ENCODE results near the gene ALX1.

Gene ALX1

GRCh38 chr12:85275374-85275773 lies 4.6 kb upstream of the ALX1 start:
- Histone ChIP-seq H3K4me1 (ENCODE audit: insufficient read depth, poor library complexity, severe bottlenecking) (no peaks in the 10 kb centered on the region), H3K9me3 (ENCODE audit: severe bottlenecking) (no peaks in the 10 kb centered on the region), H3K36me3 (ENCODE audit: low read depth) (no peaks in the 10 kb centered on the region), H3K27me3 (ENCODE audit: insufficient read depth, poor library complexity, severe bottlenecking) (peaks cover 100% of the 10 kb centered on the region), H3K4me3 (ENCODE audit: severe bottlenecking) (no peak overlapping the region), H3K27ac (ENCODE audit: poor library complexity, severe bottlenecking) (no peak overlapping the region)
- ATAC-seq (ENCODE audit: low read depth): no peak
- TF ChIP-seq CTCF (IDR thresholded peaks at IDR 0.05; ENCODE audit: poor library complexity, severe bottlenecking): no peak
- DNase-seq (ENCODE audit: low spot score): no peak

- H3K27ac ChIP-seq (ENCODE audit: poor library complexity, severe bottlenecking): no peak overlapping the region
- H3K4me1 ChIP-seq (ENCODE audit: insufficient read depth, poor library complexity, severe bottlenecking): no peaks in the 10 kb centered on the region
- peaks cover 100% of the 10 kb centered on the region for H3K27me3 ChIP-seq (ENCODE audit: insufficient read depth, poor library complexity, severe bottlenecking)
- H3K9me3 ChIP-seq (ENCODE audit: severe bottlenecking): no peaks in the 10 kb centered on the region
- no peaks in the 10 kb centered on the region for H3K36me3 ChIP-seq (ENCODE audit: low read depth)
- no peak for ATAC-seq (ENCODE audit: low read depth)
- no peak for DNase-seq (ENCODE audit: low spot score)
- no peak overlapping the region for H3K4me3 ChIP-seq (ENCODE audit: severe bottlenecking)
- no peak for TF ChIP-seq CTCF (IDR thresholded peaks at IDR 0.05; ENCODE audit: poor library complexity, severe bottlenecking)
Measured at GRCh38 chr12:85277191-85277590, 2.8 kb upstream of the ALX1 start.

- no peak for TF ChIP-seq CTCF (IDR thresholded peaks at IDR 0.05; ENCODE audit: poor library complexity, severe bottlenecking)
- Histone ChIP-seq H3K4me1 (ENCODE audit: insufficient read depth, poor library complexity, severe bottlenecking) (no peaks in the 10 kb centered on the region), H3K4me3 (ENCODE audit: severe bottlenecking) (no peak overlapping the region), H3K27me3 (ENCODE audit: insufficient read depth, poor library complexity, severe bottlenecking) (peaks cover 100% of the 10 kb centered on the region), H3K27ac (ENCODE audit: poor library complexity, severe bottlenecking) (no peak overlapping the region), H3K9me3 (ENCODE audit: severe bottlenecking) (no peaks in the 10 kb centered on the region), H3K36me3 (ENCODE audit: low read depth) (no peaks in the 10 kb centered on the region)
- DNase-seq (ENCODE audit: low spot score) (no peak), ATAC-seq (ENCODE audit: low read depth) (no peak)
Measured at GRCh38 chr12:85277900-85278597, 2.0 kb upstream of the ALX1 start.

- no peak overlapping the region for H3K4me3 ChIP-seq (ENCODE audit: severe bottlenecking)
- H3K36me3 ChIP-seq (ENCODE audit: low read depth): no peaks in the 10 kb centered on the region
- no peak overlapping the region for H3K27ac ChIP-seq (ENCODE audit: poor library complexity, severe bottlenecking)
- peaks cover 100% of the 10 kb centered on the region for H3K27me3 ChIP-seq (ENCODE audit: insufficient read depth, poor library complexity, severe bottlenecking)
- H3K4me1 ChIP-seq (ENCODE audit: insufficient read depth, poor library complexity, severe bottlenecking): no peaks in the 10 kb centered on the region
- DNase-seq (ENCODE audit: low spot score) (no peak), ATAC-seq (ENCODE audit: low read depth) (no peak)
- no peak for TF ChIP-seq CTCF (IDR thresholded peaks at IDR 0.05; ENCODE audit: poor library complexity, severe bottlenecking)
- no peaks in the 10 kb centered on the region for H3K9me3 ChIP-seq (ENCODE audit: severe bottlenecking)
Measured at GRCh38 chr12:85278598-85279448, 1.2 kb upstream of the ALX1 start.

Data from RWPE2 (cell line).